Stomach smooth muscle (tissue), 2 donors: Measurements from ENCODE around the gene BCO2.

Experiments
- H3K27ac ChIP-seq: one replicate; pipeline ENCODE4 v1.7.0; 2013; ENCODE audit warnings: mild to moderate bottlenecking, low read length, inconsistent platforms
- H3K27me3 ChIP-seq, 2 donors: one replicate each; pipeline ENCODE4 v1.7.0; 2013; ENCODE audit warnings: low read length in 2 of 2; ENCODE audit not compliant: insufficient read depth in 2 of 2, control insufficient read depth in 1 of 2
- H3K36me3 ChIP-seq, 2 donors: one replicate each; pipeline ENCODE4 v1.7.0; 2013; ENCODE audit warnings: low read length in 2 of 2; ENCODE audit not compliant: control insufficient read depth in 2 of 2, insufficient read depth in 2 of 2
- H3K4me1 ChIP-seq: one replicate; pipeline ENCODE4 v1.7.0; 2013; ENCODE audit warnings: low read length; ENCODE audit not compliant: control insufficient read depth, insufficient read depth
- H3K4me3 ChIP-seq, 2 donors: one replicate each; pipeline ENCODE4 v1.7.0; 2013; ENCODE audit warnings: low read length in 2 of 2
- H3K9ac ChIP-seq, 2 donors: one replicate each; pipeline ENCODE4 v1.7.0; 2013; ENCODE audit warnings: low read length in 2 of 2, mild to moderate bottlenecking in 1 of 2
- H3K9me3 ChIP-seq, 2 donors: one replicate each; pipeline ENCODE4 v1.7.0; 2013; ENCODE audit warnings: low read length in 2 of 2; ENCODE audit not compliant: control insufficient read depth in 2 of 2
- donor health status: healthy.
- donor health status: Pancreatic carcinoma.

The BCO2 gene

DNA sequence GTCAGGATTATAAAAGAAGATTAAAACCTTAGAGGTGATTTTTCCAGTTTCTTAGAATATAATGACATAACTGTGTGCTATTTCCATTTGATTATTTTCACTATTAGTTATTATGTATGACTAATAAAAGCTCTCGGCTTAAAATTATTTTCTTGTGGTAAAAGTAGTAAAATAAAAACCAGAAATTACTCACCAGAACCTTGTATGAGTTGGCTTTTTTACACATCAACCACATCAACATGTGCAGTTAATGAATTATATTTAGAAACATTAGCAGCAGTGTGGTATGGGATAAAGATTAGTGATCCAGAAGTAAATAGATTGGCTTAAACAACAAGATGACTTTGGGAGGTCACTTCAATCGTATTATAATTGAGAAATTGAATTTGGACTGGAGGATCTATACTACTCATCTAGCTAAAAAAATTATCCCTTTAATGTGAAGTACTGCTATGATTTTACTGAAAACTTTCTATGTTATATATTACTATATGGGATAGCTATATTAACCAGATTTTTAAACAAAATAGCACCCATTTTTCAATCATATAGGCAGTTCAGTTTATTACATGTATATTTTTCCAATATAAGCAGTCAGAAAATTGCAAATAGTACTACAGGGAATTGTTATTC lies 2.8 kb upstream of the BCO2 start:
- Histone ChIP-seq H3K9me3 (no peaks in the 10 kb centered on the region), H3K27ac (no peak overlapping the region), H3K27me3 (no peaks in the 10 kb centered on the region), H3K4me1 (peaks cover 6% of the 10 kb centered on the region), H3K4me3 (no peak overlapping the region), H3K9ac (no peak overlapping the region), H3K36me3 (no peaks in the 10 kb centered on the region)

DNA sequence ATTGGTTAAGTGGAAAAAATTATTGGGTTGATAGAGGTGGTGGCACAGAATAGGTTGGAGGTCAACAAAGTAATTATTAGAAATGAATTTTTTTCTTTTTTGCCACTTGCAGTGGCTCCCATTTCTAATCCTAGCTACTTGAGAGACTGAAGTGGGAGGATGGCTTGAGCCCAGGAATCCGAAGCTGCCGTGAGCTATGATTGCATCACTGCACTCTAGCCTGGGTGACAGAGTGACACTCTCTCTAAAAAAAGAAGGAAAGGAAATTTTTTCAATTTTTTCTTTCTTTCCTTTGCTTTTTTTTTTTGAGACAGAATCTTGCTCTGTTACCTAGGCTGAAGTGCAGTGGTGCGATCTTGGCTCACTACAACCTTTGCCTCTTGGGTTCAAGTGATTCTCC lies 2.2 kb upstream of the BCO2 start:
- H3K4me3 ChIP-seq: no peak overlapping the region
- no peaks in the 10 kb centered on the region for H3K9me3 ChIP-seq
- H3K36me3 ChIP-seq: no peaks in the 10 kb centered on the region
- H3K4me1 ChIP-seq: peaks cover 6% of the 10 kb centered on the region
- H3K27me3 ChIP-seq: no peaks in the 10 kb centered on the region
- H3K9ac ChIP-seq: no peak overlapping the region
- H3K27ac ChIP-seq: no peak overlapping the region

DNA sequence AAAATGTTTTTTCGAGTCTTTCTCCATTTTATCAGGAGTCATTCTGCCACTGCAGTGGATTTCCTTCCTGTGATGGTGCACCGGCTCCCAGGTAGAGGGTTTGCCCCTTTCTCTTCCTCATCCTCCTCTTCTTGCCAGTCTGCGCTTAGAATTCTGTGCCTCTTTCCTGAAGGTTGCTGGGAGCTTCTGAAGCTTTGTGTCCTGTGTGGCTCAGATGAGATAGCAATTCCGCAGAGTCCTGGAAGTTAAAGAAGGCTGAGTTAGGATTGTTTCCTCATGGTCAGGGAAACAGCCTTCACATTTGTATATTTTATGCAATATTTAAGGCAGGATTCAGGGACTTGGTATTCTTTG lies 264 bp downstream of the BCO2 start:
- Histone ChIP-seq H3K27ac (peak overlapping the region; percentile 81), H3K4me3 (peak overlapping the region; percentile 72 to 80), H3K27me3 (no peaks in the 10 kb centered on the region)

DNA sequence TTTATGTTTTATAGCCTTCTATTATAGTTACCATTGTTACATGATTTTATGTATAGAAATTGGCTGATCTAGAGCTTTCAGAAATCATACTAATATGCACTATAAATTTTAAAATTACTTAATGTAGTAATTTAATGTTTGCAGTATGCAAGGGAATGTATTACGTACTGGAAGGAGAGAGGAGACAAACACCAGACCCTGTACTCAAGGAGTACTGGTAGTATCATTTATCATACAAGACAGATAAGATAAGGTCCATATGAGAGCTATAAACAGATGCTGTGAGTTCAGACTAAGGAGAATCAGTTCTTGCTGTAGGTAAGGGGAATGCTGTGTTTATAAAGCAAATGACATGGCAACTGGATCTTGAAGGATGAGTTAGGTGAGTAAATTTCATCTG lies 765 bp downstream of the BCO2 start:
- H3K9ac ChIP-seq: no peak overlapping the region
- no peaks in the 10 kb centered on the region for H3K27me3 ChIP-seq
- peak overlapping the region; percentile 72 to 80 for H3K4me3 ChIP-seq
- peak overlapping the region; percentile 81 for H3K27ac ChIP-seq
- no peaks in the 10 kb centered on the region for H3K9me3 ChIP-seq
- peaks cover 6% of the 10 kb centered on the region for H3K4me1 ChIP-seq
- H3K36me3 ChIP-seq: peaks cover 4 to 5% of the 10 kb centered on the region in 2 donors

More for the DNA sequence above, 264 bp downstream of the BCO2 start:
- peaks cover 4 to 5% of the 10 kb centered on the region in 2 donors for H3K36me3 ChIP-seq
- H3K9me3 ChIP-seq: no peaks in the 10 kb centered on the region
- peak overlapping the region; percentile 61 to 66 for H3K9ac ChIP-seq
- H3K4me1 ChIP-seq: peaks cover 6% of the 10 kb centered on the region

- H3K27ac ChIP-seq: no peak overlapping the region
- no peaks in the 10 kb centered on the region for H3K9me3 ChIP-seq
- peaks cover 4 to 5% of the 10 kb centered on the region in 2 donors for H3K36me3 ChIP-seq
- peaks cover 6% of the 10 kb centered on the region for H3K4me1 ChIP-seq
- H3K27me3 ChIP-seq: no peaks in the 10 kb centered on the region
- no peak overlapping the region for H3K9ac ChIP-seq
- no peak overlapping the region for H3K4me3 ChIP-seq
Observed at GRCh38 chr11:112177589-112177988, 2.3 kb downstream of the BCO2 start.

- peaks cover 4 to 5% of the 10 kb centered on the region in 2 donors for H3K36me3 ChIP-seq
- no peaks in the 10 kb centered on the region for H3K27me3 ChIP-seq
- no peaks in the 10 kb centered on the region for H3K9me3 ChIP-seq
- no peak overlapping the region for H3K9ac ChIP-seq
- H3K4me1 ChIP-seq: peaks cover 6% of the 10 kb centered on the region
- no peak overlapping the region for H3K4me3 ChIP-seq
- no peak overlapping the region for H3K27ac ChIP-seq
Observed at GRCh38 chr11:112178428-112178827, 3.1 kb downstream of the BCO2 start.

DNA sequence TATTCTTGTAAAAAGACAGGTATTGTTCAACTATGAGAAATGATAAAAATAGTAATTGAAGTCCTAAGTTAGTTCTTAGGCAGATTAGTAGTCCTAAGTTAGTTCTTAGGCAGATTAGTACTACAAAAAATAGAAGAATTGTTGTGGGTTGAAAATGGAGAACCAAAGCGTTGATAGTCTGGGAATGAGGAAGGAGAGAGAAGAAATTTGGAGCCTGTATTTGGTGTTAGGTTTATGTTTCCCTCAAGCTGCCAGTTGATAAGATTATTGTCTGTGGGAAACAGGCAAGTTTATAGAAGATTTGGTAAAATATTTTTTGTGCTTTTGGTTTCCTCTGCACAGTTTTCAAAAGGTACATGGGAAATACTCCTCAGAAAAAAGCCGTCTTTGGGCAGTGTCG lies 3.6 kb downstream of the BCO2 start:
- Histone ChIP-seq H3K9me3 (no peaks in the 10 kb centered on the region), H3K27ac (no peak overlapping the region), H3K36me3 (peaks cover 4 to 5% of the 10 kb centered on the region in 2 donors), H3K4me3 (no peak overlapping the region), H3K9ac (no peak overlapping the region), H3K4me1 (peaks cover 6% of the 10 kb centered on the region), H3K27me3 (no peaks in the 10 kb centered on the region)

GRCh38 chr11:112179601-112180000 lies 4.3 kb downstream of the BCO2 start:
- Histone ChIP-seq H3K9me3 (no peaks in the 10 kb centered on the region), H3K4me1 (peaks cover 6% of the 10 kb centered on the region), H3K4me3 (no peak overlapping the region), H3K27me3 (no peaks in the 10 kb centered on the region), H3K9ac (no peak overlapping the region), H3K36me3 (peaks cover 4 to 5% of the 10 kb centered on the region in 2 donors), H3K27ac (no peak overlapping the region)

GRCh38 chr11:112182867-112183266 lies 7.6 kb downstream of the BCO2 start:
- H3K36me3 ChIP-seq: peaks cover 4 to 5% of the 10 kb centered on the region in 2 donors
- no peaks in the 10 kb centered on the region for H3K9me3 ChIP-seq
- no peak overlapping the region for H3K9ac ChIP-seq
- H3K4me1 ChIP-seq: peaks cover 8% of the 10 kb centered on the region
- H3K27ac ChIP-seq: no peak overlapping the region
- no peaks in the 10 kb centered on the region for H3K27me3 ChIP-seq
- no peak overlapping the region for H3K4me3 ChIP-seq

GRCh38 chr11:112185883-112186282 lies 10.6 kb downstream of the BCO2 start:
- H3K27ac ChIP-seq: no peak overlapping the region
- no peaks in the 10 kb centered on the region for H3K9me3 ChIP-seq
- no peak overlapping the region for H3K9ac ChIP-seq
- H3K36me3 ChIP-seq: no peaks in the 10 kb centered on the region
- no peak overlapping the region for H3K4me3 ChIP-seq
- H3K27me3 ChIP-seq: no peaks in the 10 kb centered on the region
- H3K4me1 ChIP-seq: peaks cover 8% of the 10 kb centered on the region

GRCh38 chr11:112186304-112186703 lies 11.0 kb downstream of the BCO2 start:
- Histone ChIP-seq H3K27me3 (no peaks in the 10 kb centered on the region), H3K27ac (peak overlapping the region; percentile 11), H3K9me3 (no peaks in the 10 kb centered on the region), H3K9ac (no peak overlapping the region), H3K36me3 (no peaks in the 10 kb centered on the region), H3K4me3 (no peak overlapping the region), H3K4me1 (peaks cover 8% of the 10 kb centered on the region)
